Motor neuron (in vitro differentiated cells): ENCODE measurements around the gene THBS4. TPM values are rescaled to one million over a fixed set of nuclear protein-coding genes. Genes with fewer than 3 reads are reported as not detected.
A peak's percentile ranks its signal among the peaks of the same experiment; 100 is the strongest.
"Not testable (repeated sequence)": the region's sequence is repeated elsewhere in the genome, so short reads cannot be mapped to it uniquely, and the experiment has no call there.

ENCODE experiments used
- ATAC-seq, 8 experiments: fragments of 200-7000 bp; cut with Tn5 transposase; replicated peaks in 6 of 8; 2 replicates each; pipeline ENCODE4 v1.8.0; 2021; ENCODE audit warnings: mild to moderate bottlenecking in 8 of 8, moderate library complexity in 8 of 8
- H3K27ac ChIP-seq, 2 donors: fragments of 250-450 bp; sonication (Bioruptor Pico); 2 replicates each; pipeline ENCODE4 v1.9.0; 2021; ENCODE audit warnings: antibody characterized with exemption in 2 of 2, mild to moderate bottlenecking in 2 of 2, moderate library complexity in 1 of 2
- H3K4me1 ChIP-seq, 2 donors: fragments of 250-450 bp; sonication (Bioruptor Pico); replicated peaks in 1 of 2; 2 replicates each; pipeline ENCODE4 v1.6.1; 2021; ENCODE audit warnings: antibody characterized with exemption in 2 of 2, mild to moderate bottlenecking in 2 of 2, moderate library complexity in 1 of 2
- H3K4me3 ChIP-seq, 5 donors: fragments of 250-450 bp; sonication (Bioruptor Pico); 2 replicates each; pipeline ENCODE4 v1.9.0; 2021; ENCODE audit warnings: antibody characterized with exemption in 5 of 5, mild to moderate bottlenecking in 5 of 5, moderate library complexity in 4 of 5
- WGBS, 10 experiments: fragments of 450-650 bp; shearing (Covaris generic); methylation state at CpG; one replicate each; pipeline ENCODE4 v1.0.0; 2022; 5-methylcytosine and 5-hydroxymethylcytosine counted together
- in situ Hi-C, 9 experiments: fragments of 400-800 bp; cut with MboI; loops; one replicate each; pipeline ENCODE4 v1.15.0; 2021; ENCODE audit warnings: low sequenced_read_pairs in 9 of 9, low pct_unique_long_range_greater_than_20kb in 2 of 9; ENCODE audit not compliant: unreplicated experiment in 9 of 9
- total RNA-seq, 8 experiments: library from RNA; unstranded; fragments of 300-600 nt; gene quantifications; 2 replicates each; pipeline versions ENCODE4 v1.2.3 to v1.2.4, GENCODE V29; 2022

THBS4 gene
- total RNA-seq, 8 experiments from 2014 or later, result 3.9 to 21.1 (median 10.3) TPM

DNA sequence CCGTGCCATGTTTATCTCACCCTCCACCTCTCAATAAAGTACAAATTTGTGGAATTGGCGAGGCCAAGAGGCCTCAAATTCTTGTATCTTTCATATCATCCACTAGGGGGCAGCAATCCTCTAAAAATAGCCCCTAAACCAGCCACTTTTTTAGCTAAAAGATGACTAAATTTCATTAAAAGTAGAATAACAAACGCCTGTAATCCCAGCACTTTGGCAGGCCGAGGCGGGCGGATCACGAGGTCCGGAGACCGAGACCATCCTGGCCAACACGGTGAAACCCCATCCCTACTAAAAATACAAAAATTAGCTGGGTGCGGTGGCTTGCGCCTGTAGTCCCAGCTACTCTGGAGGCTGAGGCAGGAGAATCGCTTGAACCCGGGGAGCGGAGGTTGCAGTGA is 56.6 kb downstream of the THBS4 start:
- peak in 7 of 8 experiments; percentile 41 to 87 (median 56) for ATAC-seq
- 0 to 49% (median 12%) methylated on average over 1 to 13 of the region's 15 CpGs; no CpG with 5 or more reads in 2 of the 10 experiments for WGBS, 10 experiments
- not testable (repeated sequence) for H3K4me1 ChIP-seq, H3K4me3 ChIP-seq, H3K27ac ChIP-seq
- in situ Hi-C loops, result loop anchor here in 4 of 9 experiments (10.0 to 25.0 kb wide), 5 partner anchors 171 to 1054 kb away; partner anchors contain the start of gene SERINC5 (in 1 of the 4)

DNA sequence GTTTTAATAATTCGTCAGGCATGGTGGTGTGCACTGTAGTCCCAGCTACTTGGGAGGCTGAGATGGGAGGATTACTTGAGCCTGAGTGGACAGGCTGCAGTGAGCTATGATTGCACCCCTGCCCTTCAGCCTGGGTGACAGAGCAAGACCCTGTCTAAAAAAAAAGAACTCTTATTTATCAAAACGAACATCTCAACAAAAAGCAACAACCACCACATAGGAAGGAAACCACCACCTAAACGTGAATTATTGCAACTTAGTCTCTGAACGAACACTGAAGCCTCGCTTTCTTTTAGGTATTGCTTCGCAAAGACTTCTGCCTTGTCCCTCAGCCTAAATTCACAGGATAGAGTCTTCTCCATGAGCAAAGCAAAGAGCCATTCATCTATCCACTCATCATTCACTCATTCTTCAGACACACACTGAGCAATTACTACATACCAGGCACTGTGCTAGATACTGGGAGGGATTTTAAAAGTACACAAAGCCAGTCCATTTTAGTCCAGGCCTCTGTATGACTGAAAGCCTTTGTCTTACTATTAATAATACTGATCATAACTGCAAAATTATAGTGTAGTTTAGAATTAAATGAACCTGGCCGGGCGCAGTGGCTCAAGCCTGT is 57.4 kb downstream of the THBS4 start:
- 67 to 100% (median 93%) methylated on average over 1 to 7 of the region's 8 CpGs; no CpG with 5 or more reads in 1 of the 10 experiments for WGBS, 10 experiments
- peaks cover 0 to 11% of the 10 kb centered on the region in 2 donors for H3K4me1 ChIP-seq
- no peak overlapping the region for H3K4me3 ChIP-seq
- in situ Hi-C loops, result loop anchor here in 4 of 9 experiments (10.0 to 25.0 kb wide), 5 partner anchors 170 to 1055 kb away; partner anchors contain the start of gene SERINC5 (in 1 of the 4)
- ATAC-seq, result no peak
- no peak overlapping the region for H3K27ac ChIP-seq

DNA sequence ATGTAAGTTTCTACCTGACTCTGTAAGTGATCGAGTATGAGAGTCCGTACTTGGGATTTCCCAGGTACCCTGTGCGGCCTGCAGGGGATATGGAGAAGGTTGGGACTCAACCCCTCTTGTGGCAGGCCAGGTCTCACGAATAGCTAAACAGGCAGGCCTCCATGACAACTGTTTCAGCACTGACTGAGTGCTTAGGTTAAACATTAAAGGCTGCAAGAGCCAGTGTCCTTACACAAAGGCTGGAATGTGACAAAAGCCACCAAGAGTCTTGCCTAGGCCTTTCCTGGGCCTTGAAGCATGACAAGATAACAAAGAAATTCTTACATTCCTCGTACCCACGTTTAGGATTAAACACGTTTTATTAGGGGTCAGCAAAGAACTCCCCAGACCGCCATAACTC is 58.6 kb downstream of the THBS4 start:
- H3K4me3 ChIP-seq, result no peak overlapping the region
- WGBS, 10 experiments, result 13 to 67% (median 37%) methylated on average over 1 to 7 of the region's 8 CpGs; no CpG with 5 or more reads in 1 of the 10 experiments

DNA sequence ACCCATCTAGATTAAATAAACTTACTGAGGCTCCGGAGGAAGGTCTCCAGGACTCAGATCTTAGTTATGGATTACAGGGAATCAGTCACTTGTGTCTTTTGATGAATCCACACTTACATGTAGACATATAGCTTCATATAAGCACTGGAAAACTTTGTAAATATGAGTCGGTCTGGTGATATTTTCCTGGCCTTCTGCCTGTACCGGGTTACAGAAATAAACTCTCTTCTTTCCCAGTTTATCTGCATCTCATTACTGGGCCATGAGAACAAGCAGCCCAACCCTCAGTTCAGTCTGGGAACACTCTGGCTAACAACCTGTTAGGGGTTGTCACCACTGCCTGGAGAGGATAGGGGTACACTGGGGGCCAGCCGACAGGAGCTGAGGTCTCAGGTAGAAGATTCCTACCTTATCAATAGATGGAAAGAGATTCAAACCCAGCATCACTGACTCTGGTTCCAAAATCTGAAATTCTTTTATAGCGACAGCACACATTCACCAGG is 59.1 kb downstream of the THBS4 start:
- H3K4me1 ChIP-seq, result peaks cover 0 to 11% of the 10 kb centered on the region in 2 donors
- no peak overlapping the region for H3K4me3 ChIP-seq
- 0 to 100% (median 50%) methylated on average over 1 to 4 of the region's 5 CpGs; no CpG with 5 or more reads in 1 of the 10 experiments for WGBS, 10 experiments
- no peak for ATAC-seq
- in situ Hi-C loops, result loop anchor here in 4 of 9 experiments (10.0 to 25.0 kb wide), 5 partner anchors 168 to 1057 kb away; partner anchors contain the start of gene SERINC5 (in 1 of the 4)
- H3K27ac ChIP-seq, result no peak overlapping the region

More for the DNA sequence above, 58.6 kb downstream of the THBS4 start:
- in situ Hi-C loops, result loop anchor here in 4 of 9 experiments (10.0 to 25.0 kb wide), 5 partner anchors 169 to 1056 kb away; partner anchors contain the start of gene SERINC5 (in 1 of the 4)
- Histone ChIP-seq H3K27ac (no peak overlapping the region), H3K4me1 (peaks cover 0 to 11% of the 10 kb centered on the region in 2 donors)
- peak in 4 of 8 experiments; percentile 22 to 84 (median 37) for ATAC-seq

DNA sequence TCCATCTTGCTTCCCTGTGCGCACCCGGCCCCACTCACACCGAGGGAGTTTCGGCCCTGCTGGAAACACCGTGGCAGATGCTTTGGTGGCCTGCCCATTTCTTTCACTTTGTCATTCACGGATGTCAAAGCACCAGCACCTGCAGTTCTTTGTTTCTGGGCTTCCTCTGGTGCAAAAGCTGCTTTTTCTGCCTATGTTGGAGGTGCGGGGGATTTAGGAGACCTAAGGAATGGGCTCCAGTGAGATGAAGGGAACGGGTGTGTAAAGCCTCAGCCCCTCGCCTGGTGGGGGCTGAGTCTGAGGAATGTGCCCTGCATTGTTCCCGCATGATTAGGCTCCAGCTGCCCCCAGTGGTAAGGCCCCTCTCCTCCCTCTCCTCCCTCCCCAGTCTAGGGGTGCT is 62.3 kb downstream of the THBS4 start:
- in situ Hi-C loops, result loop anchor here in 4 of 9 experiments (10.0 to 25.0 kb wide), 5 partner anchors 165 to 1060 kb away; partner anchors contain the start of gene SERINC5 (in 1 of the 4)
- no peak overlapping the region for H3K27ac ChIP-seq
- 35 to 77% (median 56%) methylated on average over 2 to 4 of the region's 10 CpGs; no CpG with 5 or more reads in 6 of the 10 experiments for WGBS, 10 experiments

DNA sequence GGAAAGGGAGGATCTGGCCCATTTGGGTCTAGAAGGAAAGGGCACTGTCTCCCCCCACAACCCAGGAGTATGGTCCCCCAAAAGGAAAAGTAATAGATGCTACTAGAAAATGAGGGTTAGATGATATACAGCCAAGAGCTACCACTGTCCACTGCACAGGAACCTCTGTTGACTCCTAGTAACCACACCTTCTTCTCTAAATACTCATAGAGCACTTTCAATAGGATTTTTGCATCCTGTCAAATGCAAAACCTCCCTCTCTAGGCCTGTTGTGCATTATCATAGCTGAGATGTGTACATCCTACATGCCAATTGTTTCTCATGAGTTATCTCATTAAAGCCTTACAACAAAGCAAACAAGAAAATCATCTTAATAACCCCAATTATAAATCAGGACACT is 66.8 kb downstream of the THBS4 start:
- H3K27ac ChIP-seq, result no peak overlapping the region
- in situ Hi-C loops, result loop anchor here in 2 of 9 experiments (25.0 kb wide), 2 partner anchors 160 to 185 kb away; partner anchors contain the start of gene SERINC5 (in 1 of the 2)
- peak in 2 of 8 experiments; percentile 86 to 97 for ATAC-seq

More for the DNA sequence above, 62.3 kb downstream of the THBS4 start:
- Histone ChIP-seq H3K4me1 (peaks cover 0 to 11% of the 10 kb centered on the region in 2 donors), H3K4me3 (no peak overlapping the region)
- no peak for ATAC-seq

DNA sequence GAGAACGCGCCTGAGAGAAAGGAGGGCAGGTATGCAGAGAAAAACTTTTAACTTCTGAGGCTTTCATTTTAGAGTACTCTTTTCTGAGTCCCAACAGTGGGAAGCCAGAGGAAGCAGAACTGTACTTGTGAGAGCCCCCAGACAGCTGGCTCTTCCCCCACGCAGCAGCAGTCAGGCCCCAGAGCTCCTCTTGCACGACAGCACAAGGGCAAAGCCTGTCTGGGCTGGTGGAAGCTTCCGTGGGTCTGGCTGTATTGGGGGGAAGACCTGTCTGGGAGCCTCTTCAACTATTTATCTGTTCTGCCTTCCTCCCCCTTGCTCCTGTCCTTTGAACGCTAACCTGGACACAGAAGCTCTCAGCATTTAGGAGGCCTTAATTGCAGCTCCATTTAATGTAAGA is 68.2 kb downstream of the THBS4 start:
- WGBS, 10 experiments, result 63 to 100% (median 80%) methylated on average over 1 to 5 of the region's 6 CpGs; no CpG with 5 or more reads in 2 of the 10 experiments
- no peak for ATAC-seq
- in situ Hi-C loops, result loop anchor here in 2 of 9 experiments (25.0 kb wide), 2 partner anchors 159 to 184 kb away; partner anchors contain the start of gene SERINC5 (in 1 of the 2)
- no peak overlapping the region for H3K27ac ChIP-seq
- H3K4me3 ChIP-seq, result no peak overlapping the region
- H3K4me1 ChIP-seq, result peaks cover 0 to 3% of the 10 kb centered on the region in 2 donors

More for the DNA sequence above, 66.8 kb downstream of the THBS4 start:
- Histone ChIP-seq H3K4me1 (peaks cover 0 to 5% of the 10 kb centered on the region in 2 donors), H3K4me3 (no peak overlapping the region)

DNA sequence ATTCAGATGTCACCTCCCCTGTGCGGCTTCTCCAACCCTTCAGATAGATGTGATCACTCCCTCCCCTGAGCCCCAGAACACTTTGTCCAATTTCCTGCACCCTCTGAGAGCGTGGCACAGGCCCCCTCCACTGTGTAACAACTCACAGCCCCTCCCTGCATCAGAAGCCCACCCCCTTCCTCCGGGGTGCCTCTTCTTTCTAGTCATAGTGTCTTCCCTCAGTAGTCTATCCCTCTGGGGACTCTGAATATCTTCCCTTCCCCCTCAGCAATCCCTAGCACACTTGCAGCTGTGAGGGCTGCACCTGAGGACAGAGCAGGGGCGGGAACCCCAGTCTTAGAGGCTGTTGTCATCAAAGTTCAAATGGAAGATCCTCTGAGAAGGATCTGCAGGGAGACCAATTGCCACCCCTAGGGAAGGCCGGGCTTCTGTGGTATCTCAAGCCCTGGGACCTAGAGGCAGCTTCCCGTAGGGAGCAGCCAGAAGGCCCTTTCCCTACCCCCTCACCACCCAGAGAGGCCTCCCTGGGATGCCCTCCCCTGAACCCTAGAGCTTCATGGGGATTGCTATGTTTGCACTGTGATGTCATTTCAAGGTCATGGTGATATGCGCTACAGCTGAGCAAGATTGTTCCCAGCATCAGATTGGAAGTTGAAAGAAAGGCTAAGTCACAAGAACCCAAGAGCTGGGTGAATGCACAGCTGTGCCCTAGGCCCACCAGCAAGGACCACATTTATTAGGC is 70.7 kb downstream of the THBS4 start:
- in situ Hi-C loops, result loop anchor here in 2 of 9 experiments (25.0 kb wide), 2 partner anchors 156 to 181 kb away; partner anchors contain the start of gene SERINC5 (in 1 of the 2)
- Histone ChIP-seq H3K4me3 (no peak overlapping the region), H3K4me1 (peaks cover 6 to 12% of the 10 kb centered on the region in 2 donors), H3K27ac (no peak overlapping the region)
- ATAC-seq, result no peak
- 58 to 100% (median 85%) methylated on average over 1 to 4 of the region's 7 CpGs; no CpG with 5 or more reads in 3 of the 10 experiments for WGBS, 10 experiments

DNA sequence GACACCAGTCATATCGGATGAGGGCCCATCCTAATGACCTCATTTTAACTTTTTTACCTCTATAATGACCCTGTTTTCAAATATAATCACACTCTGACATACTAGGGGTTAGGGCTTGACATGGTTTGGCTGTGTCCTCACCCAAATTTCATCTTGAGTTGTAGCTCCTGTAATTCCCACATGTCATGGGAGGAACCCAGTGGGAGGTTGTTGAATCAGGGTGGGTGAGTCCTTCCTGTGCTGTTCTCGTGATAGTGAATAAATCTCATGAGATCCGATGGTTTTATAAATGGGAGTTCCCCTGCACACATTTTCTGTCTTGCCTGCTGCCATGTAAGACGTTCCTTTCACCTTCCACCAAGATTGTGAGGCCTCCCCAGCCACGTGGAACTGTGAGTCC is 71.8 kb downstream of the THBS4 start:
- ATAC-seq, result no peak
- in situ Hi-C loops, result loop anchor here in 2 of 9 experiments (25.0 kb wide), 2 partner anchors 155 to 180 kb away; partner anchors contain the start of gene SERINC5 (in 1 of the 2)
- H3K4me3 ChIP-seq, result no peak overlapping the region
- H3K4me1 ChIP-seq, result peaks cover 12 to 17% of the 10 kb centered on the region in 2 donors
- WGBS, 10 experiments, result 0 to 100% (median 50%) methylated on average over 1 to 4 of the region's 5 CpGs; no CpG with 5 or more reads in 1 of the 10 experiments
- H3K27ac ChIP-seq, result no peak overlapping the region

DNA sequence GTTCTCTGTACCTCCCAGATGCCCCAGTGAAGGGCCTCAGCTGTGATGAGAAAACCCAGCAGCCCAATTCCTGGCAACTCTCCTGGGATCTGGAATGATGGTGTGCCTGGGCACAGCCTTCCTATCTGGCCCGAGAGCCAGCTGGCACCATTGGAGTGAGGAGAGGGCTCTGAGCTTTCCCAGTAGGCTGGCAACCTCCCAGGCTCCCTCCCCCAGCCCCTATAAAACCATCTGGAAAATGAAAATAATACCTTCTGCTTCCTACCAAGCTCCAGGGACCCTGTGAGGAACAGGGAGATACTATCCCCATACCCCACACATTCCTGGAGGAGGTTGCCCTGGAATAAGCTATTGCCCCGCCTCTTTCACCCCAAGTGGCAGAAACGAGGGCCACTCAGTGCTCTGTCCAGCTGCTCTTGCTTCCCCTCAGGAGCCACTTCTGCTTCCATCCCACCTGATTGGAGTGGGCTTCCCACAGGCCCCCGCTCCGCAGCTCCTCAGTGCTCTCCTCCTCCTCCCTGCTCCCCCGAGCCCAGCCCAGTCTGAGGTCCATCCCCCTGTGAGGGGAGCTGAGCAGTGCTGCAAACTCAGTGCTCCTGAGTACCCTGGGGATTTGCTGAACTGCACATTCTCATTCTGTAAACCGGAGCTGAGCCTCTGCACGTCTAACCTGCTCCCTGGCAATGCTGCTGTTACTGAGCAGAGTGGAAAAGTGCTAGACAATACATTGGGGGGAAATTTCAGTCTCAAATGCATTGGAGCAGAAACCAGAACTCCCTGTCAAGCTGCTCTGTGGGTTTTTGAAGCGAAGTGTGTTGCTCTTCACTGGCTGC is 74.7 kb downstream of the THBS4 start:
- WGBS, 10 experiments, result 0 to 59% (median 10%) methylated on average over 1 to 3 of the region's 9 CpGs; no CpG with 5 or more reads in 5 of the 10 experiments
- peaks cover 12 to 17% of the 10 kb centered on the region in 2 donors for H3K4me1 ChIP-seq
- H3K27ac ChIP-seq, result no peak overlapping the region
- peak in 5 of 8 experiments; percentile 65 to 94 (median 75) for ATAC-seq
- in situ Hi-C loops, result loop anchor here in 2 of 9 experiments (25.0 kb wide), 2 partner anchors 152 to 177 kb away; partner anchors contain the start of gene SERINC5 (in 1 of the 2)
- no peak overlapping the region for H3K4me3 ChIP-seq

DNA sequence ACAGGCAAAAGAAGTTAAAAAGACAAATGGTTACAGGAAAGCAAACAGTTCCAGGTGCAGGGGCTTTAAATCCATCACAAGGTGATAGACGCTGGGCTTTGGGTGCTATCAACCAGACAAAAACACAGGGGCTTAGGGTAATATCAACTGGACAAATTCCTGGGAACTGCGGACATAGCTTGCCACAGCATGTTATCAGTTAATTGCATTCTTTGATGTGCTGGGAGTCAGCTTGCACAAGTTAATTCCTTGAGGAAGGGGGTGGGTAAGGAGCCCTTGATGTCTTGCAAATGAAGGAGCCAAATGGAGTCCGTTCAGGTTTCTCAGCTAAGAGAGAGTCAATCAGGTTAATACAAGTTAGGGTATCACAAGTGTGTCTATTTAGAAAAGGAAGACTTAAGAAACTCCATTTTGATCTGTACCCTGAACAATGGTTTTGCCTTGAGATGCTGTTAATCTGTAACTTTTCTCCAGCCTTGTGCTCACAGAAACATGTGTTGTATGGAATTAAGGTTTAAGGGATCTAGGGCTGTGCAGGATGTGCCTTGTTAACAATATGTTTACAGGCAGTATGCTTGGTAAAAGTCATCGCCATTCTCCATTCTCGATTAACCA is 76.3 kb downstream of the THBS4 start:
- H3K4me3 ChIP-seq, H3K27ac ChIP-seq, ATAC-seq: not testable (repeated sequence)
- in situ Hi-C loops, result loop anchor here in 2 of 9 experiments (25.0 kb wide), 2 partner anchors 151 to 176 kb away; partner anchors contain the start of gene SERINC5 (in 1 of the 2)
- 0 to 67% (median 24%) methylated on average over 1 to 3 of the region's 5 CpGs; no CpG with 5 or more reads in 2 of the 10 experiments for WGBS, 10 experiments
- H3K4me1 ChIP-seq, result peaks cover 8 to 21% of the 10 kb centered on the region in 2 donors
